ENCODE measurements around the gene AP2A2. TPM values are rescaled to one million over a fixed set of nuclear protein-coding genes. Genes with fewer than 3 reads are reported as not detected.

AP2A2 gene
- total RNA-seq, 1 donor from 2014 or later: 26.3 TPM

DNA sequence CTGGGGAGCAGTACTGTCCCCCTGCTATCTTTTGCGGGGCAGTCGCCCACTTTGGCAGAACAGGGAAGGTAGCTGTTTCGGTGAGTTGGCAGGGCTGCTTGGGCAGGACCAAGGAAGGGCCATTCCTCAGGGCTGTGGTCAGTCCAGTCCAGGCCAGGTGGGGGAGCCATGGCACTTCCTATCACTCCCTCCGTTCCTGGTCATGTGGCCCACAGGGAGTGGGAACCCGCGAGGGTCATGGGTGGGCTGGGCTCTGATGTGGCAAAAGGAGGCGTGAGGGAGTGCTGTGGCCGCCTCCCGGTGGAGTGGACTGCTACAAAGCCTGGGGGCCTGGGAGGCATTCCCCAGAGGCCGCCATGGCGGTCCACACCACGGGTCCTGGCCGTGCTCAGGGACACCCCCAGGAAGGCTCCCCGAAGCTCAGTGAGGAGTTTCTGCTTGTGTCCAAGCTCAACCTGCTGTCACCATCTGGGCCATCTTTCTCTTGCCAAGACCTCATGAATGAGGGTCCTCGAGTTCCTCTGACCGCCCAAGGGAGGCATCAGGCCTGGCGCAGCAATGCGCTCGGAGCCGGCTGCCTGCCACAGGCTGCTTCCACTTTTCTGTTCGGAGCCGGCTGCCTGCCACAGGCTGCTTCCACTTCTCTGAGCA lies 27.0 kb upstream of the AP2A2 start:
- no peak for DNase-seq (ENCODE audit: low read depth, low spot score)

DNA sequence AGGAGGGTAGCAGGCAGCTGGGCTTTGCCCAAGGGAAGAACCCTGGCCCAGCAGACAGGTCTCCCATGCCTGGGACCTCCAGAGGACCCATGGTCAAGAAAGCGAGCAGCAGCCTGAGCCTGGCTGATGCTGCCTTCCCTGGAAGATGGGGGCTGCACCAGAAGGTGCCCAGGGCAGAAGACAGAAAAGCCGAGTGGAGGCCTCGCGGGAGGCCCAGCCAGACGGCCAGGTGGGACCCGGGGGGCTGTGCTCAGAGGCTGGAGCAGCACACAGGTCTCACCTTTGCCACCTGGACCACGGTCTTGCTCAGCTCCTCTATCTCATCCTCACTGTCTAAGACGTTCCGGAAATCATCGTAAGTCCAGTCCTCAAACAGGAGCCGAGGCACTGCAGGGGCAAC lies 25.9 kb upstream of the AP2A2 start:
- DNase-seq (ENCODE audit: low read depth, low spot score): no peak

- DNase-seq (ENCODE audit: low read depth, low spot score): no peak
These were observed 25.1 kb upstream of the AP2A2 start for GRCh38 chr11:900545-900944.

GRCh38 chr11:901452-902061 lies 24.1 kb upstream of the AP2A2 start:
- no peak for DNase-seq (ENCODE audit: low read depth, low spot score)

- DNase-seq (ENCODE audit: low read depth, low spot score): no peak
These were observed 21.3 kb upstream of the AP2A2 start for GRCh38 chr11:904380-904779.

DNA sequence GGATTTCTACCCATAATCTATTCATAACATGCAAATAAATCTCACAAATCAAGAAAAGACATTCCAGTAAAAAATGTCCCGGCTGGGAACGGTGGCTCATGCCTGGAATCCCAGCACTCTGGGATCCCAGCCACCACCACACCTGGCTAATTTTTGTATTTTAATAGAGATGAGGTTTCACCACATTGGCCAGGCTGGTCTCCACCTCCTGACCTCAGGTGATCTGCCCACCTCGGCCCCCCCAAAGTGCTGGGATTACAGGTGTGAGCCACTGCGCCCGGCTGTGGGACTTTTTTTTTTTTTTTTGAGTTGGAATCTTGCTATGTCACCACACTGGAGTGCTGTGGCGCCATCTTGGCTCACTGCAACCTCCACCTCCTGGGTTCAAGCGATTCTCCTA lies 19.7 kb upstream of the AP2A2 start:
- no peak for DNase-seq (ENCODE audit: low read depth, low spot score)

DNA sequence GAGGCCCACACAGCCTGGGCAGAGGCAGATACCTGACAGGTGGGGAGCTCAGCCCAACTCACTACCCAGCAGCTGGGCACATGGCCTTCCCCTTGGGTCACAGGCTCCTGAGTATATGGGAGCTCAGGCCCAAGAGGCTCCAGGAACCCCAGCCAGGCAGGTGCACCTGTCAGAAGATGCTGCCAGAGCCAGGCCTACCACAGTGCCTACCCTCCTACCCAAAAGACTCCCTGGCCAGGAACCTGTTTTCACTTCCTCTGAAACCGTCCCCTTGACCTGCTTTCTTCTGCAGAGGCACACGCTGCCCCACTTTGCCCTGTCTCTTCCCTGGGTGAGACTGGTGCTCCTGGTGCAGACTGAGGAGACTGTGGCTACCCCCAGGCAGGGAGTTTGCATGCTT lies 18.0 kb upstream of the AP2A2 start:
- no peak for DNase-seq (ENCODE audit: low read depth, low spot score)

GRCh38 chr11:908273-908672 lies 17.4 kb upstream of the AP2A2 start:
- DNase-seq (ENCODE audit: low read depth, low spot score): no peak

DNA sequence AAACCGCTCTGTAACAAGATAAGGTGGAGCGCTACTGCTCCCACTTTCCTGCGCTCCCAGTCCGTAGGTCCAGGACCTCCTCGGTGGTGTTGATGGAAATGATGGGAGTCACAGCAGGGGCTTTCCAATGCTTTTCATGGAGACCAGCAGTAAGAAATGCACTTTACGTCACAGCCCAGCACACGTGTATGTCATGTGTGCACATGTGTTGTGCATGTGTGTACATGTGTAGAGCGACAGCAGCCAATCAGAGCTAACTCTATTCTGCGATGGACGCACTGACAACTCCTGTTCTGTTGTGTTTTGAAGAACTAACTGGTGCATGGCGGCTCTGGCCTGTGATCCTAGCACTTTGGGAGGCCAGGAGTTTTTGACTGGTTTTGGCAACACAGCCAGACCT lies 16.3 kb upstream of the AP2A2 start:
- DNase-seq (ENCODE audit: low read depth, low spot score): no peak

DNA sequence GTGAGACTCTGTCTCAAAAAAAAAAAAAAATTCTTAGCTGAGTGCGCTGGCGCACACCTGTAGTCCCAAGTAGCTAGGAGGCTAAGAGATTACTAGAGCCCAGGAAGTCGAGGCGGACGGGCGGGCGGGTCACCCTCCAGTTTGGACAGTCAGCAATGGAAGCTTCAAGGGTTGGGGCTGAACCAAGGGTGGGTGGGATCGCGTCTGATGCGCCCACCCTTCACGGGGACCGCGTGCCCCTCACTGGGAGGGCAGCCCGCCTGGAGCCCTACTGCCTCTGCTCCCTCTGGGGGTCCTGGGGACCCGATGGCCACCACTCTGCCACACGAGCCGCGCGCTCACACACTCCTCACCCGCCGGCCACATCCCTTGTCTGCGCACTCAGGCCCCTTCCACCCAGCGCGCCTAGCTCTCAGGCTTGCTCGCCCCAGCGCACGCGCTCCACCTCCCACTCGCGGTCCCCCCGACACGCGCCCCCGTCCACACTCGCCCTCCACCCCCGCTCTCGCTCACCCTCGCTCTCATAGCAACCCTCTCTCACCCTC lies 15.6 kb upstream of the AP2A2 start:
- DNase-seq (ENCODE audit: low read depth, low spot score): no peak

DNA sequence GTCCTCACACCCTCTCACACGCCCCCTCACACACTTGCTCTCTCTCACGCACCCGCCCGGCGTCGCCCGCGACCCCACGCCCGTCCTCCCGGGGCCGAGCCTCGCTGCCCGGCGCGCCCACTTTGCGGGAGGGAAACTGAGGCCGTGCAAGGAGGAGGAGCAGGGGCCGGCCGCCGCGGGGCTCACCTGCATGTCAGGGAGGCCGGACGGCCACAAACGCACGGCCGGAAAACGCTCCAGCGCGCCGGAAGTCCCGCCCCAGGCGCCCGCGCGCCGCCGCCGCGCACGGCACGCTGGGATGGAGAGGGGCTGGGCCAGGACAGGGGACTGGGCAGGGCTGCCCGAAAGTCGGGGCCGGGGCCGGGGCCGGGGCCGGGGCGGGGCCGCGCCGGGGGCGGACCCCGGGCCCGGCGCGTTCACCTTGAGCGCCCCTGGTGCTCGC lies 15.1 kb upstream of the AP2A2 start, which contains the start of gene CHID1:
Gene CHID1 (minus strand): TSS at position 222 of the 442 bp plus-strand sequence. CDS start 5,994 bp downstream, outside the sequence.
- peak; percentile 29 for DNase-seq (ENCODE audit: low read depth, low spot score)

- DNase-seq (ENCODE audit: low read depth, low spot score): no peak
These were observed 14.4 kb upstream of the AP2A2 start for GRCh38 chr11:911031-911889.

DNA sequence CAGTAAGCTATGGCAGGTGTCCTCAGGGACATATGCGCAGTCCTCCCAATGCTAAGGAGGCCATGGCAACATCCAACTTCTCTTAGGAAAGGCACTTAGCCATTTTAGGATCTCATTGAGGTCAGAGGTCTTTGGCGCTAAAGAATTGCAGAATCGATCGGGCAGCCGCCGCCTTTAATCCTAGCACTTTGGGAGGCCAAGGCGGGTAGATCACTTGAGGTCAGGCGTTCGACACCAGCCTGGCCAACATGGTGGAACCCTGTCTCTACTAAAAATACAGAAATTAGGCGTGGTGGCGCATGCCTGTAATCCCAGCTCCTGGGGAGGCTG lies 13.8 kb upstream of the AP2A2 start:
- DNase-seq (ENCODE audit: low read depth, low spot score): no peak

- no peak for DNase-seq (ENCODE audit: low read depth, low spot score)
These were observed 13.4 kb upstream of the AP2A2 start for GRCh38 chr11:912266-912665.

DNA sequence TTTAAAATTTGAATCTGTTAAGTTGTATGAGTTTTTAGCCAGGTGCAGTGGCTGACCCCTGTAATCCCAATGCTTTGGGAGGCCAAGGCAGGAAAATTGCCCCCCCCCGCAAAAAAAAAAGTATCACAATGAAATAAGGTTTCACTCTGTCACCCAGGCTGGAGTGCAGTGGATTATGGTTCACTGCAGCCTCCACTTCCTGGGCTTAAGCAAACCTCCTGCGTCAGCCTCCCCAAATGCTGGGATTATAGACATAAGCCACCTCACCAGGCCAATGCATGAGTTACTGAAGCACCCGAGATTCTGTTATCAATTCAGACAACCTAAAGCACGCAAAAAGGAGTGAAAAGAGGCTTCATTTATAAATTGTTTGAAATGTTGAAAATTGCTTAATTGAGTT lies 12.6 kb upstream of the AP2A2 start:
- DNase-seq (ENCODE audit: low read depth, low spot score): no peak

DNA sequence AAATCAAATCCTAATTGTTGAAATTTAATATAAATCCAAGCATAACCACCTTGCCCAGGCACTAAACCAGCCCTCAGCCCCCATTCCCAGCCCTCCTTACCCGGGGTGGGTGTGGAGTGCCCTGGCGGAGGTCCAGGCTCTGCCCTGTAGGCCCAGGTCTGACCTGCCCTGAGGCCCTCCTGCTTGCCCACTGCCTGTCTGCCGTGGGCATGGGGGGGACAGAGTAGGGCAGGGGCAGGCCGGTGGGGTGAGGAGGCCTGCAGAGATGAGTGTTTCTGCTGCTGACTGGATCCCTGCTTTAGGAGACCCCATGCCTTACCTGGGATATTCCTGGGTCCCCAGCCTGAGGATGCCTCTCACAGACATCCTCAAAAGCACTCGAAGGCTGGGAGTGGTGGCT lies 11.5 kb upstream of the AP2A2 start:
- DNase-seq (ENCODE audit: low read depth, low spot score): no peak

DNA sequence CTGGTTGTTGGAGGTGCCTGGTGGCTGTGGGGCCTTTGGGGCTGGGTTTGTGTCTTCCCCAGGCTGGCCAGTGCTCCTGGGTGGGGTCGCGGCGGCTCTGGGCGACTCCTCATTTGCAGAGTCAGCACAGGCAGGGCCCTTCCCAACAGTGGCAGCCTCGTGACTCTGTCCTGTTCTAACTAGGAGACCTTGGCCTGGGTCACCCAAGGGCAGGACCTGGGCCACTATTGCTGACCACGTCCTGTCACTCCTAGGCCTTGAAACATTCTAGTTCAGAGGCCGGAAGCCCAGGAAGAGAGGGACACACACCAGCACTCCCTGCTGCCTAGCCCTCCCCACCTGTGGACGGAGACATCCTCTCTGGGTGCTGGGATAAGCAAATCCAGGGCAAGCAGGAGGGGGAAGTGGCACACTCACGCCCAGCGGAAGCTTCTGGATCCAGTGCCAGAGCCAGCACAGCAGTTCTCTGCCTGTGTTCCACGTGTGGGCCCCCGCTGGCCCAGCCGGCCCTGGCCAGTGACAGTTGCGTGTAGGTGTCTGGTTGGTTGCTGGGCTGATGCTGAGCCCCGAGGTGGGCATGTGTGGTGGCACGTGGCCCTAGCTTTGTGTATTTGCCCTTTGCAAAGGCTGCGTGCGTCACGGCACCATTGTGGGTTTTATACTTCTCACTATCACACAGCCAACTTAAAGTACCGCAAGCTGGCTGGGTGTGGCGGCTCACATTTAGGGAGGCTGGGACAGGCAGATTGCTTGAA lies 10.7 kb upstream of the AP2A2 start:
- DNase-seq (ENCODE audit: low read depth, low spot score): no peak

GRCh38 chr11:917426-917825 lies 8.2 kb upstream of the AP2A2 start:
- DNase-seq (ENCODE audit: low read depth, low spot score): no peak

GRCh38 chr11:921921-922678 lies 3.6 kb upstream of the AP2A2 start:
- no peak for DNase-seq (ENCODE audit: low read depth, low spot score)

DNA sequence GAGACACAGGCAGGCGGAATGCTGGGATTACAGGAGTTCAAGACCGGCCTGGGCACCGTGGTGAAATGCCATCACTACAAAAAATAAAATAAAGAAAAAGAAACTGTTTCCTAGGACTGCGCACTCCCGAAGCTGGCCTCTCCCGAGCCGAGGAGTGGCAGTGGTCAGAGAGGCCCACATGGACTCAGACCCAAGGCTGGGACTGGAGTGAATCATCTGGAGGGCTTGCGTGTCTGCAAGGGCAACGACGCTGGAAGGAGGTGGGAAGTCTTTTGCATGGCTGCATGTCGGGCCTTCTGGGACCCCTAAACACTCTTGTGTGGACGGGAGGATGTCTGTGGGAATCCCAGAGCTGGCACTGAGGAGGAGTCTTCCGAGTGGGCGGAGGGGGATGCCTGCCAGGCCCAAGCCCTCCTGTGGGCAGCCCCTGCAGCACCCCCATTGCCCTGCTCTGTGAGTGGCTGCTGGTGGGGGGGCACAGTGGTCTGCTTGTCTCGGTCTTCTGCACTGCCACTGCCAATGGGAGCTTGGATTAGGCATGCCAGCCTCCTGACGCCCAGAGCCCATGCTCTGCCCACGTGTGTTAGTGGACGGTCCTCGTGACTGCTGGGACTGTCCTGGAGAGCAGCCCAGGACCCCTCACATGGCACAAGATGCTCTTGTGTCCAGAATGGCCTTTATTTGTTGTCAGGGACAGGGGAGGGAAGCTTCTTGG lies 1.8 kb upstream of the AP2A2 start:
- no peak for DNase-seq (ENCODE audit: low read depth, low spot score)
